Gastroesophageal sphincter (tissue), 3 donors: ENCODE data around the gene LINC01488.

ENCODE experiments used
- CTCF ChIP-seq, 4 experiments: fragments of 200-600 bp in 2 of 4; fragments of 450-650 bp in 2 of 4; sonication (generic) in 1 of 4; IDR thresholded peaks; one replicate each; pipeline ENCODE4 v1.5.1; 2017 to 2019; ENCODE audit warnings: antibody characterized with exemption in 4 of 4, mild to moderate bottlenecking in 2 of 4, moderate library complexity in 2 of 4
- EP300 ChIP-seq: sonication (generic); formaldehyde crosslinking; IDR thresholded peaks from one replicate; pipeline ENCODE4 v1.6.1; 2017; ENCODE audit warnings: antibody characterized with exemption, mild to moderate bottlenecking
- POLR2A ChIP-seq, 2 donors: fragments of 450-650 bp; IDR thresholded peaks; one replicate each; pipeline ENCODE4 v1.6.1; 2017; ENCODE audit warnings: antibody characterized with exemption in 2 of 2, mild to moderate bottlenecking in 2 of 2, moderate library complexity in 1 of 2
- POLR2AphosphoS5 ChIP-seq: sonication (generic); formaldehyde crosslinking; IDR thresholded peaks from one replicate; pipeline ENCODE4 v1.6.1; 2017; ENCODE audit warnings: antibody characterized with exemption

DNA sequence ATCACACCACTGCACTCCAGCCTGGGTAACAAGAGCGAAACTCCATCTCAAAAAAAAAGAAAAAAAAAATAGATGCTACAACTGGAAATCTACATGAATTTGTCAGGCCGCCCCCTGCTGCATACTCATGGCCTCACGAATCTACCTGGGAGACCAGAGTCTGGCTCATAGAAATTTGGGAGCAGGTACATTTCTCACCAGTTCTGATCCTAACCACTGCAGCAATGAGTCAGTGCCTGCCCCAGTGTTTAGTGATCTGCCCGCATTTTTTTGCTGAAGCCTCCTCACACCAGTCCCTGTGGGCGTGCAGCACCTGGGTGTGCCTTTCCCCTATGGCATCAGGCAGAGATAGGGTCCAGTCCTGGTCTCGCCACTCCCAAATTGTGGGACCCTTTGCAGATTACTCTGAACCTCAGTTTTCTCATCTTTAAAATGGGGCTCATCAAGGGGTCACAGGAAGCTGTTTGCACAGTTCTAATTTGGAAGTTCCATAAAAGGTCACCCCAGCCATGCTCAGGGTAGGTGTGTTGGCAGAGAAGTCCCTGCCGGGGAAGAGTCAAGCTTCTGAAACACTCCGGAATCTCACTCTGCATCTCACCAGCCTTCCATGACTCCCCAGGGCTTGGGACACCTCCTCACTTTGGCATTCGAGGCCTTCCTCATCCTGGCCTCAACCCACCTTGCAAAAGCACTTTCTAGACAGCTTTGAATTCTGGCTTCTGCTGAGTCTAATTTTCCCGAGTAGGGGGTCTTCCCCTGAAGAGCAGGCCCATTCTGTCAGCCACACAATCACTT lies 39.3 kb upstream of the LINC01488 start:
- no peak for TF ChIP-seq CTCF (IDR thresholded peaks at IDR 0.05)
- TF ChIP-seq POLR2AphosphoS5: no peak
- TF ChIP-seq POLR2A (IDR thresholded peaks at IDR 0.05): no peak
- TF ChIP-seq EP300: no peak
